Sigmoid colon (tissue), 7 donors: ENCODE results near the gene NCOR2. TPM values are rescaled to one million over a fixed set of nuclear protein-coding genes. Genes with fewer than 3 reads are reported as not detected.

Experiments used
- DNase-seq: peaks from one replicate; pipeline ENCODE4 v3.0.0-alpha.2; 2019
- H3K27ac ChIP-seq, 4 donors: fragments of 200-600 bp; sonication (generic); one replicate each; pipeline ENCODE4 v1.5.1; 2016 to 2019; ENCODE audit warnings: mild to moderate bottlenecking in 1 of 4
- H3K27me3 ChIP-seq, 3 donors: fragments of 200-600 bp; sonication (generic); one replicate each; pipeline ENCODE4 v1.5.1; 2019; ENCODE audit warnings: mild to moderate bottlenecking in 1 of 3
- H3K36me3 ChIP-seq, 4 donors: fragments of 200-600 bp; sonication (generic); one replicate each; pipeline ENCODE4 v1.5.1; 2016 to 2019
- H3K4me1 ChIP-seq, 4 donors: fragments of 200-600 bp; sonication (generic); one replicate each; pipeline ENCODE4 v1.5.1; 2017 to 2019
- H3K4me3 ChIP-seq, 4 donors: fragments of 200-600 bp; sonication (generic); one replicate each; pipeline ENCODE4 v1.5.1; 2017 to 2019; ENCODE audit warnings: mild to moderate bottlenecking in 2 of 4, moderate library complexity in 1 of 4
- H3K9me3 ChIP-seq, 4 donors: fragments of 200-600 bp in 3 of 4; sonication (generic) in 3 of 4; one replicate each; pipeline versions ENCODE4 v1.5.1 to v1.6.1; 2013 to 2019
- CTCF ChIP-seq, 4 experiments: fragments of 450-650 bp in 3 of 4; fragments of 200-600 bp in 1 of 4; IDR thresholded peaks; one replicate each; pipeline ENCODE4 v1.5.1; 2016 to 2019; ENCODE audit warnings: antibody characterized with exemption in 4 of 4, mild to moderate bottlenecking in 3 of 4, moderate library complexity in 2 of 4
- EP300 ChIP-seq, 4 donors: sonication (generic); formaldehyde crosslinking; IDR thresholded peaks; one replicate each; pipeline ENCODE4 v1.6.1; 2017; ENCODE audit warnings: antibody characterized with exemption in 4 of 4
- POLR2A ChIP-seq, 2 donors: fragments of 450-650 bp; IDR thresholded peaks; one replicate each; pipeline ENCODE4 v1.6.1; 2016; ENCODE audit warnings: antibody characterized with exemption in 2 of 2, mild to moderate bottlenecking in 2 of 2, moderate library complexity in 2 of 2
- POLR2AphosphoS5 ChIP-seq, 4 donors: sonication (generic); formaldehyde crosslinking; IDR thresholded peaks; one replicate each; pipeline ENCODE4 v1.6.1; 2017; ENCODE audit warnings: antibody characterized with exemption in 4 of 4
- WGBS, 2 donors: extraction: QIAGEN DNeasy Blood & Tissue Kit; methylation state at CpG; one replicate each; pipeline ENCODE4 v1.1.7; 2013; 5-methylcytosine and 5-hydroxymethylcytosine counted together
- intact Hi-C: fragments of 100-400 bp; cut with DNase I; formaldehyde crosslinking; loops from one replicate; pipeline ENCODE4 v1.15.1; 2023
- polyA plus RNA-seq, 3 donors: library from polyadenylated mRNA; stranded (reverse); fragments of 200-250 nt; gene quantifications; one replicate each; pipeline ENCODE4 v1.2.3, GENCODE V29; 2013
- total RNA-seq, 4 donors: library from RNA; depleted of rRNA; stranded (reverse); fragments of >200 nt; gene quantifications; one replicate each; pipeline ENCODE4 v1.1.0, GENCODE V29; 2016
- donor health status: healthy with polysubstance abuse.
- donor health status: Bipolar disorder and iron deficiency.
- donor health status: healthy.

Gene NCOR2
- total and polyA plus RNA-seq, 7 donors: 18.6 to 134 (median 47.9) TPM

- H3K36me3 ChIP-seq: no peaks in the 10 kb centered on the region
- H3K27me3 ChIP-seq: no peaks in the 10 kb centered on the region
- WGBS, 2 donors: 13 to 21% methylated on average over 32 of the region's 32 CpGs
- intact Hi-C loops: no loop called here
- peaks cover 0 to 44% (median 36%) of the 10 kb centered on the region in 4 donors for H3K4me1 ChIP-seq
- H3K9me3 ChIP-seq: no peaks in the 10 kb centered on the region
- DNase-seq: peak; percentile 90
- TF ChIP-seq EP300 (IDR thresholded peaks at IDR 0.05) (peak in 1 of 4 donors; percentile 39), POLR2A (IDR thresholded peaks at IDR 0.05) (no peak), CTCF (IDR thresholded peaks at IDR 0.05) (no peak), POLR2AphosphoS5 (IDR thresholded peaks at IDR 0.05) (peak; percentile 37 to 78 (median 68))
- no peak overlapping the region for H3K4me3 ChIP-seq
- H3K27ac ChIP-seq: peak overlapping the region; percentile 23 to 66 (median 60)
Measured at GRCh38 chr12:124609041-124609989, 41.9 kb upstream of the NCOR2 start.

GRCh38 chr12:124608450-124608870 lies 41.0 kb upstream of the NCOR2 start:
- no peak for DNase-seq
- TF ChIP-seq EP300 (IDR thresholded peaks at IDR 0.05): no peak
- TF ChIP-seq POLR2AphosphoS5 (IDR thresholded peaks at IDR 0.05): no peak
- no peak for TF ChIP-seq CTCF (IDR thresholded peaks at IDR 0.05)
- TF ChIP-seq POLR2A (IDR thresholded peaks at IDR 0.05): no peak
- Histone ChIP-seq H3K36me3 (no peaks in the 10 kb centered on the region), H3K4me3 (no peak overlapping the region), H3K9me3 (no peaks in the 10 kb centered on the region), H3K4me1 (peaks cover 0 to 49% (median 43%) of the 10 kb centered on the region in 4 donors), H3K27ac (peak overlapping the region; percentile 23 to 66 (median 60)), H3K27me3 (no peaks in the 10 kb centered on the region)
- 17 to 41% methylated on average over 10 of the region's 10 CpGs for WGBS, 2 donors
- intact Hi-C loops: no loop called here

- Histone ChIP-seq H3K36me3 (no peaks in the 10 kb centered on the region), H3K27ac (peak overlapping the region in 3 of 4 donors; percentile 59 to 66 (median 62)), H3K27me3 (no peaks in the 10 kb centered on the region), H3K4me1 (peaks cover 0 to 46% (median 44%) of the 10 kb centered on the region in 4 donors), H3K9me3 (no peaks in the 10 kb centered on the region), H3K4me3 (no peak overlapping the region)
- no peak for TF ChIP-seq POLR2A (IDR thresholded peaks at IDR 0.05)
- TF ChIP-seq CTCF (IDR thresholded peaks at IDR 0.05): no peak
- no peak for TF ChIP-seq POLR2AphosphoS5 (IDR thresholded peaks at IDR 0.05)
- TF ChIP-seq EP300 (IDR thresholded peaks at IDR 0.05): no peak
- WGBS, 2 donors: 85 to 91% methylated on average over 23 of the region's 23 CpGs
- DNase-seq: no peak
- intact Hi-C loops: no loop called here
Measured at GRCh38 chr12:124607681-124608425, 40.4 kb upstream of the NCOR2 start.

- 37 to 63% methylated on average over 22 of the region's 22 CpGs for WGBS, 2 donors
- intact Hi-C loops: no loop called here
- no peaks in the 10 kb centered on the region for H3K27me3 ChIP-seq
Measured at GRCh38 chr12:124605883-124606774, 38.7 kb upstream of the NCOR2 start.

More at GRCh38 chr12:124605883-124606774, 38.7 kb upstream of the NCOR2 start:
- DNase-seq: no peak
- TF ChIP-seq POLR2AphosphoS5 (IDR thresholded peaks at IDR 0.05) (no peak), POLR2A (IDR thresholded peaks at IDR 0.05) (no peak), CTCF (IDR thresholded peaks at IDR 0.05) (no peak), EP300 (IDR thresholded peaks at IDR 0.05) (no peak)
- Histone ChIP-seq H3K36me3 (no peaks in the 10 kb centered on the region), H3K9me3 (no peaks in the 10 kb centered on the region), H3K4me3 (no peak overlapping the region), H3K4me1 (peaks cover 0 to 40% (median 38%) of the 10 kb centered on the region in 4 donors), H3K27ac (peak overlapping the region in 2 of 4 donors; percentile 67 to 75)
